Endothelial cell (in vitro differentiated cells): ENCODE measurements around the gene PSMD12. TPM values are rescaled to one million over a fixed set of nuclear protein-coding genes. Genes with fewer than 3 reads are reported as not detected.
"Not testable (repeated sequence)": the region's sequence is repeated elsewhere in the genome, so short reads cannot be mapped to it uniquely, and the experiment has no call there.

Experiments
- DNase-seq: peaks from one replicate; pipeline ENCODE4 v3.0.0; 2021; ENCODE audit warnings: low spot score
- H3K27ac Mint-ChIP-seq: one replicate; pipeline ENCODE4 v1.8.0; 2021; ENCODE audit warnings: mixed read lengths, inconsistent platforms; ENCODE audit not compliant: unreplicated experiment
- H3K27me3 Mint-ChIP-seq: one replicate; pipeline ENCODE4 v1.8.0; 2021; ENCODE audit warnings: mild to moderate bottlenecking, moderate library complexity, mixed read lengths, inconsistent platforms; ENCODE audit not compliant: unreplicated experiment
- H3K36me3 Mint-ChIP-seq: one replicate; pipeline ENCODE4 v1.8.0; 2021; ENCODE audit warnings: mild to moderate bottlenecking, low read depth, mixed read lengths, inconsistent platforms; ENCODE audit not compliant: unreplicated experiment
- H3K4me1 Mint-ChIP-seq: one replicate; pipeline ENCODE4 v1.8.0; 2021; ENCODE audit warnings: mild to moderate bottlenecking, mixed read lengths, inconsistent platforms; ENCODE audit not compliant: unreplicated experiment
- H3K4me3 Mint-ChIP-seq: one replicate; pipeline ENCODE4 v1.8.0; 2021; ENCODE audit warnings: mild to moderate bottlenecking, mixed read lengths, inconsistent platforms; ENCODE audit not compliant: unreplicated experiment
- H3K9me3 Mint-ChIP-seq: one replicate; pipeline ENCODE4 v1.8.0; 2021; ENCODE audit warnings: mixed read lengths, inconsistent platforms; ENCODE audit not compliant: unreplicated experiment
- CTCF ChIP-seq: fragments of 200-600 bp; sonication (generic); IDR thresholded peaks from one replicate; pipeline ENCODE4 v1.5.0; 2021; ENCODE audit warnings: antibody characterized with exemption; ENCODE audit not compliant: unreplicated experiment
- total RNA-seq: library from RNA; stranded (reverse); fragmentation: NEBNext Ultra II Directional; extraction: Animal tissue kit (Norgen Biotek cat#: 25700); gene quantifications from one replicate; pipeline ENCODE4 v1.2.1, GENCODE V29; 2021; ENCODE audit not compliant: unreplicated experiment

Gene PSMD12
- total RNA-seq, 1 donor from 2014 or later: 46.2 TPM

GRCh38 chr17:67311575-67311974, 54.8 kb downstream of the PSMD12 start:
- Mint-ChIP-seq H3K27ac (peak overlapping the region; percentile 54), H3K9me3 (no peaks in the 10 kb centered on the region), H3K4me1 (peaks cover 17% of the 10 kb centered on the region), H3K27me3 (peaks cover 5% of the 10 kb centered on the region), H3K4me3 (no peak overlapping the region), H3K36me3 (no peaks in the 10 kb centered on the region)
- TF ChIP-seq CTCF: no peak
- no peak for DNase-seq

- H3K27ac Mint-ChIP-seq: no peak overlapping the region
- H3K27me3 Mint-ChIP-seq: peaks cover 6% of the 10 kb centered on the region
- H3K36me3 Mint-ChIP-seq: no peaks in the 10 kb centered on the region
- no peaks in the 10 kb centered on the region for H3K9me3 Mint-ChIP-seq
- DNase-seq: no peak
- TF ChIP-seq CTCF: no peak
- H3K4me1 Mint-ChIP-seq: peaks cover 12% of the 10 kb centered on the region
- H3K4me3 Mint-ChIP-seq: no peak overlapping the region
Observed at GRCh38 chr17:67310406-67310805, 56.0 kb downstream of the PSMD12 start.

GRCh38 chr17:67305446-67306235, 60.7 kb downstream of the PSMD12 start:
- not testable (repeated sequence) for H3K4me1 Mint-ChIP-seq, H3K9me3 Mint-ChIP-seq, H3K4me3 Mint-ChIP-seq, DNase-seq, H3K27ac Mint-ChIP-seq, H3K36me3 Mint-ChIP-seq, H3K27me3 Mint-ChIP-seq

- no peaks in the 10 kb centered on the region for H3K9me3 Mint-ChIP-seq
- peaks cover 2% of the 10 kb centered on the region for H3K27me3 Mint-ChIP-seq
- no peaks in the 10 kb centered on the region for H3K36me3 Mint-ChIP-seq
- DNase-seq: no peak
- no peak for TF ChIP-seq CTCF
- H3K27ac Mint-ChIP-seq: no peak overlapping the region
- no peak overlapping the region for H3K4me3 Mint-ChIP-seq
- peaks cover 2% of the 10 kb centered on the region for H3K4me1 Mint-ChIP-seq
Observed at GRCh38 chr17:67297454-67297960, 68.9 kb downstream of the PSMD12 start.

GRCh38 chr17:67294451-67295199, 71.8 kb downstream of the PSMD12 start:
- Mint-ChIP-seq H3K9me3 (no peaks in the 10 kb centered on the region), H3K4me3 (no peak overlapping the region), H3K27ac (no peak overlapping the region), H3K4me1 (peaks cover 2% of the 10 kb centered on the region), H3K36me3 (no peaks in the 10 kb centered on the region), H3K27me3 (peaks cover 2% of the 10 kb centered on the region)
- no peak for DNase-seq
- TF ChIP-seq CTCF: no peak
